Astrocyte (in vitro differentiated cells and primary cell): ENCODE measurements around the gene RAPSN.

Experiments
- EZH2 ChIP-seq: IDR thresholded peaks from 2 replicates; pipeline ENCODE4 v1.6.1; 2012; ENCODE audit warnings: mild to moderate bottlenecking, low read length, inconsistent platforms; ENCODE audit not compliant: insufficient read depth
- TF ChIP-seq, protein P1 (sequence below): IDR thresholded peaks from 2 replicates; pipeline ENCODE4 v1.5.1; 2011; ENCODE audit warnings: low read depth, mild to moderate bottlenecking, inconsistent platforms, low read length, moderate library complexity; ENCODE audit not compliant: insufficient read depth

DNA sequence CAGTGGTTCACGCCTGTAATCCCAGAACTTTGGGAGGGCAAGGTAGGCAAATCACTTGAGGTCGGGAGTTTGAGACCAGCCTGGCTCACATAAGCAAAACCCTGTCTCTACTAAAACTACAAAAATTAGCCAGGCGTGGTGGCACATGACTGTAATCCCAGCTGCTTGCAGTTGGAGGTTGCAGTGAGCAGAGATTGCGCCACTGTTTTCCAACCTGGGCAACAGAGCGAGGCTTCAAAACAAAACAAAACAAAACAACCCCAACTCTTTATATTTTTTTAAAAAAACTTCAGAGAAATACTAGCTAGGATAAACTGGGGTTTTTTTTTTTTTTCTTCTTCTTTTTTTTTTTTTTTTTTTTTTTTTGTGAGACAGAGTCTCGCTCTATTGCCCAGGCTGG lies 31.8 kb upstream of the RAPSN start:
- TF ChIP-seq EZH2, result no peak
- TF ChIP-seq, protein P1, sequence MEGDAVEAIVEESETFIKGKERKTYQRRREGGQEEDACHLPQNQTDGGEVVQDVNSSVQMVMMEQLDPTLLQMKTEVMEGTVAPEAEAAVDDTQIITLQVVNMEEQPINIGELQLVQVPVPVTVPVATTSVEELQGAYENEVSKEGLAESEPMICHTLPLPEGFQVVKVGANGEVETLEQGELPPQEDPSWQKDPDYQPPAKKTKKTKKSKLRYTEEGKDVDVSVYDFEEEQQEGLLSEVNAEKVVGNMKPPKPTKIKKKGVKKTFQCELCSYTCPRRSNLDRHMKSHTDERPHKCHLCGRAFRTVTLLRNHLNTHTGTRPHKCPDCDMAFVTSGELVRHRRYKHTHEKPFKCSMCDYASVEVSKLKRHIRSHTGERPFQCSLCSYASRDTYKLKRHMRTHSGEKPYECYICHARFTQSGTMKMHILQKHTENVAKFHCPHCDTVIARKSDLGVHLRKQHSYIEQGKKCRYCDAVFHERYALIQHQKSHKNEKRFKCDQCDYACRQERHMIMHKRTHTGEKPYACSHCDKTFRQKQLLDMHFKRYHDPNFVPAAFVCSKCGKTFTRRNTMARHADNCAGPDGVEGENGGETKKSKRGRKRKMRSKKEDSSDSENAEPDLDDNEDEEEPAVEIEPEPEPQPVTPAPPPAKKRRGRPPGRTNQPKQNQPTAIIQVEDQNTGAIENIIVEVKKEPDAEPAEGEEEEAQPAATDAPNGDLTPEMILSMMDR, result no peak
